IMR-90 (cell line): ENCODE data around the gene SERPIND1.
"Not testable (repeated sequence)": the region's sequence is repeated elsewhere in the genome, so short reads cannot be mapped to it uniquely, and the experiment has no call there.

Experiments used
- BHLHE40 ChIP-seq: fragments of 150-350 bp; IDR thresholded peaks from 2 replicates; pipeline ENCODE4 v1.6.1; 2016; ENCODE audit warnings: mild to moderate bottlenecking, low read depth, low read length
- CEBPB ChIP-seq: IDR thresholded peaks from 2 replicates; pipeline ENCODE4 v1.6.1; 2012; ENCODE audit warnings: low read depth, low read length, improper control_type of control experiment
- CTCF ChIP-seq: conservative IDR thresholded peaks from 2 replicates; pipeline ENCODE4 v1.5.1; 2012; ENCODE audit warnings: mild to moderate bottlenecking, low read depth, low read length, improper control_type of control experiment
- MAZ ChIP-seq: IDR thresholded peaks from 2 replicates; pipeline ENCODE4 v1.6.1; 2012; ENCODE audit warnings: low read depth, mild to moderate bottlenecking, low read length, improper control_type of control experiment, moderate library complexity, borderline replicate concordance
- POLR2A ChIP-seq: IDR thresholded peaks from 2 replicates; pipeline ENCODE4 v1.6.1; 2012; ENCODE audit warnings: mild to moderate bottlenecking, low read depth, low read length
- RAD21 ChIP-seq: IDR thresholded peaks from 2 replicates; pipeline ENCODE4 v1.6.1; 2012; ENCODE audit warnings: low read length, improper control_type of control experiment
- RCOR1 ChIP-seq: IDR thresholded peaks from 2 replicates; pipeline ENCODE4 v1.6.1; 2012; ENCODE audit warnings: mild to moderate bottlenecking, low read length, improper control_type of control experiment; ENCODE audit not compliant: insufficient replicate concordance
- RFX5 ChIP-seq: IDR thresholded peaks from 2 replicates; pipeline ENCODE4 v1.8.0; 2012; ENCODE audit warnings: low read depth, mild to moderate bottlenecking, low read length, moderate library complexity
- SMC3 ChIP-seq: fragments of 150-350 bp; IDR thresholded peaks from 2 replicates; pipeline ENCODE4 v1.6.1; 2016; ENCODE audit warnings: low read depth, mild to moderate bottlenecking, antibody characterized with exemption, low read length, moderate library complexity
- USF2 ChIP-seq: fragments of 150-350 bp; IDR thresholded peaks from 2 replicates; pipeline ENCODE4 v1.6.1; 2017; ENCODE audit warnings: mild to moderate bottlenecking, antibody characterized with exemption, low read length, low read depth

GRCh38 chr22:20736891-20737290 lies 37.0 kb upstream of the SERPIND1 start:
- not testable (repeated sequence) for TF ChIP-seq CTCF, POLR2A, MAZ, RCOR1, RFX5, BHLHE40, USF2, SMC3, RAD21, CEBPB
